NOMO-1 (cell line): ENCODE data around the gene SLC27A5.
A peak's percentile ranks its signal among the peaks of the same experiment; 100 is the strongest.
"Not testable (repeated sequence)": the region's sequence is repeated elsewhere in the genome, so short reads cannot be mapped to it uniquely, and the experiment has no call there.

ENCODE experiments used
- DNase-seq, 2 experiments: peaks; one replicate each; lab custom pipeline; 2025; ENCODE audit not compliant: unreplicated experiment in 2 of 2; lab: John Stamatoyannopoulos, UW

Gene SLC27A5

GRCh38 chr19:58531034-58531840 is 19.4 kb upstream of the SLC27A5 start:
- no peak for DNase-seq

DNA sequence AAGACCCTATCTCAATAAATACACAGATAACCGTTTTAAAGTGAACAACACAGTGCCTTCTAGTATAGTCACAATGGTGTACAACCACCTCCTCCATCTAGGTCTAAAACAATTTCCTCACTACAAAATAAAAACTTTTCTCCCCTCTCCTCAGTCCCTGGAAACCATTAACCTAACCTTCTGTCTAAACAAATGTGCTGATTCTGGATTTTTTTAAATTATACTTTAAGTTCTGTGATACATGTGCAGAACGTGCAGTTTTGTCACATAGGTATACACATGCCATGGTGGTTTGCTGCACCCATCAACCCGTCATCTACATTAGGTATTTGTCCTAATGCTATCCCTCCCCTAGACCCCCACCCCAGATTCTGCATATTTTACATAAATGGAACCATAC is 17.6 kb upstream of the SLC27A5 start:
- DNase-seq: no peak

- DNase-seq: no peak
These were observed 10.9 kb upstream of the SLC27A5 start for GRCh38 chr19:58522709-58523108.

DNA sequence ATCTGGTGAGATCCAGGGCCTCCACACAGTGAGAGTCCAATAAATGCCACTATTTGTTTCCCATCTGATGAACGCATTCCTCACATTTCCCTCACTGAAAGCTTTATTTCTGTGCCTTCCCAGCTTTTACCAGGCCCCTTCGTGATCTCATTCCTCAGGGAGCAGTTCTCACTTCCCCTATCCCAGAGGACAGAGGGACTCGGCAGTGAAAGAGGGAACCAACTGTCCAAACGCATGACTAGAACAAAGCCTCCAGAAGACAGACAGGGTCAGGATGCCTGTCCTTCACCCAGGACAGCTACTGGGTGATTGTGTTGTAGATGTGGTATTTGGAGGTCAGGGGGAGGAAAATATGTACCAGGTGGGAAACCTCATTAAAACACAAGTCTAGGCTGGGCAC is 9.9 kb upstream of the SLC27A5 start:
- DNase-seq: no peak

DNA sequence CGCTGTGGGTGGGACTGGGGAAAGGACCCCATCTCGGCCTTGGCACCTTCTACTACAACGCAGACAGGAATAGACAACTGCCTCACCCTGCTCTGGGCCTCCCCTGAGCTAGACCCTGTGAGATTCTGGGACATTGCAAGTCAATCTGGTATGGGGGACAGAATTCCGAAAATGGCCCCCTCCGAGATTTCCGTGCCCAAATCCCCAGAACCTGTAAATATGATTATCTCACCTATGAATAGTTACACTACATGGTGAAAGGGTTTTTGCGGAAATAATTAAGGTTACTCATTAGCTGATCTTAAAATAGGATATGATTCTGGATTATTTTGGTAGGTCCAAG is 8.4 kb upstream of the SLC27A5 start:
- DNase-seq: no peak

GRCh38 chr19:58519355-58520256 is 7.8 kb upstream of the SLC27A5 start, which contains the start of gene ZBTB45:
Gene ZBTB45 (minus strand): TSS chr19:58519810. CDS start chr19:58517673, 2,137 bp downstream.
- DNase-seq: peak; percentile 91 to 96

- peak; percentile 70 to 82 for DNase-seq
These were observed 7.2 kb upstream of the SLC27A5 start for GRCh38 chr19:58519087-58519354.

- peak; percentile 56 to 76 for DNase-seq
These were observed 6.7 kb upstream of the SLC27A5 start for GRCh38 chr19:58518256-58519086.

DNA sequence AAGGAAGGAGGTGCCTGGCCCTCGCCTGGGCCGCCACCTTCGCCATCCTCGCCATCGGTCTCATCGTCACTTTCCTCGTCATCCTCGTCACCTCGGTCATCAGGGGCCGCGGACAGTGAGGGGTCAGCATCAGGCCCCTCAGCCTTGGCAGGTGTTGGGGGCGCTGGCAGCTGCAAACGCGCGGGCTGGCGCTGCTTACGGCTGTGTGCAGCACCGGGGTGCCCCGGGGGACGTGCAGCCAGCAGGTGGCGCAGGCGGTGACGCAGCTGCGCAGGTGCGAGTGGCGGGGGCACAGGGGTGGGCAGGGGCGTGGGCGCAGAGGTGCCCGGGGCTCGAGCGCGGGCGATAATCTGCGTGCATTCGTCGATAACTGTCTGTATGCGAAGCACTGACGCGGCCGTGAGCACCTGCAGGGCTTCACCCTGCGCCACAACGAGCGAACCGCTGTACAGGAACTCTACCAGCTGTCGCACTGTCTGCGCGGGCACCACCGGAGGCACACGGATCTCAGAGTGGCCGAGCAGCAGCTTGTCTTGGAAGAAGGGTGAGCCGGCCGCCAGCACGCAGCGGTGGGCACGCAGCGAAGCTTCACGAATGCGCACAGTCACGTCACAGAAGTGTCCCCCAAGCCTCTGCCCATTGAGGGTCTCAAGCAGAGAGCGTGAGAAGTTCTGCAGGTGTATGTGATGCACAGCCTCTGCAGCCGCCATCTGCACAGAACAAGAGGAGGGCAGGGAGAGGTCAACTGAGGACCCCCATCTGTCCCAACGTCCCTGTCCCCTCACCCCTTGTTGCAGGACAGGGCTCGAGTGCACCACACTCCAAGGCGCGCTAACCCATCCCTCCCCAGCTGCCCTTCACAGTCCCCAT is 5.4 kb upstream of the SLC27A5 start:
- DNase-seq: no peak

DNA sequence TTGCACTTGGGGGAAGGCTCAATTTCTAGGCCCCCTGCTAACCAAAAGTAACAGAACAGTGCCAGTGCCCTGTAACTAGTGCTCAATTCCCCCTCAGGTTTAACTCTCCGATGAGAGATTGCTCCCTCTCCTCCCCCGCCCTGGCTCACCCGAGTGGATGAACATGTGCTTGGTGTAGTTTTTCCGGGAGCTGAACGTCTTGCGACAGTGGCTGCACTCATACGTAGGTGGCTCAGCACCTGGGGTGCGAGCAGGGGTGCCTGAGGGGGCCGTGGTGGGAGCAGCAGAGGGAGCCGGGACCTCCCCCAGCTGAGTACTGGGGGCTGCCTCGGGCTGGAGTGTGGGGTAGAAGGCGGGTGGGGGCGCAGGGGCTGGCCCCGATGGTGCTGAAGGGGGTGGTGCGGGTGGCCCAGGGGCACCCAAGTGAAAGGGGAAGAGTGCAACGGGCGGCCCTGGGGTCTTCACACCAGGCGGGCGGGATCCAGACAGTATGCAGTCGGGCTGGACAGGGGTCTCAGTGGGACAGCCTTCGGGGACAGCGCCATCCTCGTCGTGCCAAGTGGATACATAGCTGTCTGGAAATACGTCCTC is 4.5 kb upstream of the SLC27A5 start:
- DNase-seq: no peak

GRCh38 chr19:58515259-58515658 is 3.5 kb upstream of the SLC27A5 start:
- DNase-seq: no peak

- no peak for DNase-seq
These were observed 2.8 kb upstream of the SLC27A5 start for GRCh38 chr19:58514564-58515022.

- DNase-seq: peak; percentile 89 to 92
These were observed 2.1 kb upstream of the SLC27A5 start for GRCh38 chr19:58513694-58514563.

- DNase-seq: no peak
These were observed 1.5 kb upstream of the SLC27A5 start for GRCh38 chr19:58513213-58513693.

DNA sequence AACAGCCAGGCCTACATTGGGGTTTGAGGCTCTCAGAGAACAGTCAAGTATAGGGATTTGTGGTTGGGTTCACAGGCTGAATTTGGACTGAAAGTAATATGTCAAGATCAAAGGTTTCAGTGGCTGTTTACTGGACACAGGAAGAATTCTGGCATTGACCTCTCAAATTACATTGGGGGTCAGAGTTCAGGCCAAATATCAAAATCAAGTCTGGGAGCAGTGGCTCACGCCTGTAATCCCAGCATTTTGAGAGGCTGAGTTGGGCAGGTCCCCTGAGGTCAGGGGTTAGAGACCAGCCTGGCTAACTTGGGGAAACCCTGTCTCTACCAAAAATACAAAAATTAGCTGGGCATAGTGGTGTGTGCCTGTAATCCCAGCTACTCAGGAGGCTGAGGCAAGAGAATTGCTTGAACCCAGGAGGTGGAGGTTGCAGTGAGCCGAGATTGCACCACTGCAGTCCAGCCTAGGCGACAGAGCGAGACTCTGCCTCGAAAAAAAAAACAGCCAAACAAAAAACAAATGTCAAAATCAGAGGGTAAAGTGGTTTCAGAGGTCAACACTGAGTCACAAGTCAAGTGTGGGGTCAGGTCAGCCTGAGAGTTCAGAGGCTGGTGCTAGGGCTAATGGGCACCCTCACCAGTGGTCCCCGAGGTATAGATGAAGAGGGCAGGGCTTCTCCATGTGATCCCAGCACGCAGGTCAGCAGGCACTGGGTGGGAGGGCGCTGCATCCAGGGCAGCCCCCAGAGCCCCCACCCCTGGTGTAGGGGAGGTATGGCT is 1.5 kb downstream of the SLC27A5 start:
- no peak for DNase-seq

DNA sequence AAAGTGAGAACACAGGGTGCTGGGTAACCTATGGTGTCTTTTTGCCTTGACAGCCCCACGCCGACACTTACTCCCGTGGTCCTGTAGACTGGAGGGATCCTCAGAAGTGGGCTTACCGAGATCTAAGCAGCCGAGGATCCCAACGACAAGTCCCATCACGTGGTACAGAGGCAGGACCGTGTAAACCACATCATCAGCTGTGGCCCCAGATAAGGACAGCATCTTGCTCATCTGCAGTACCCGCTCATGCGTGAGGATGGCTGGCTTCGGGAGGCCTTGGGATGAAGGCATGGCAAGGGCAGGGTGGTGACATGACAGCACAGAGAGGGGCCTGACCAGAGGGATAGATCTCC is 2.1 kb downstream of the SLC27A5 start:
- DNase-seq: no peak

DNA sequence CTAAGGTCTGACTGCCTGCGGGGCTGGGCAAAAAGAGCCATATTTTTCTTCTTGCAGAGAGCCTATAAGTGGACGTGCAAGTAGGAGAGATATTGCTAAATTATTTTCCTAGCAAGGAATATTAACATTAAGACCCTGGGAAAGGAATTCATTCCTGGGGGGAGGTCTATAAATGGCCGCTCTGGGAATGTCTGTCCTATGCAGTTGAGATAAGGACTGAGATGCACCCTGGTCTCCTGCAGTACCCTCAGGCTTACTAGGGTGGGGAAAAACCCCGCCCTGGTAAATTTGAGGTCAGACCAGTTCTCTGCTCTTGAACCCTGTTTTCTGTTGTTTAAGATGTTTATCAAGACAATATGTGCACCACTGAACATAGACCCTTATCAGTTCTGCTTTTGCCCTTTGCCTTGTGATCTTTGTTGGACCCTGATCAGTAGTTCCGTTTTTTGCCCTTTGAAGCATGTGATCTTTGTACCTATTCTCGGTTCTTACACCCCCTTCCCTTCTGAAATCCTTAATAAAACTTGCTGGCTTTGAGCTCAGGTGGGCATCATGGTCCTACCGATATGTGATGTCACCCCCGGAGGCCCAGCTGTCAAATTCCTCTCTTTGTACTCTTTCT is 4.1 kb downstream of the SLC27A5 start:
- DNase-seq: not testable (repeated sequence)

DNA sequence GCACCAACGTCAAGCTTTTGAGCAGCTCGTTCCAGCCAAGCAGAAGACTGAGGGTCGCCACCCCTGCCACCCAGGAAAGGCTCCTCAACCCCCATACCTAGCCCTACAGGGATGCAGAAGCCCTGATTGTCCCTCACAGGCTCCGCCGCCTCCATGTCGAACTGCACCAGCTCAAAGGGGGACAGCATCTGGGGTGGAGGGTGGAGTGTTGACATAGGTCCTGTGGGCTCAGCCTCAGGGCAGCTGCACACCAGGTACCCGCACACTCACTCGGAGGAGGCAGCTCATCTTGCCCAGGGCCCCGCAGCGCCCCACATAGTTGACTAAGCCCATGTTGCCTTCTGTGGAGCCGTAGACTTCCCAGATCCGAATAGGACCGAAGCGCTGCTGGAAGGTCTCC is 11.6 kb downstream of the SLC27A5 start:
- no peak for DNase-seq
